ENCODE data around the gene PACRG.

GRCh38 chr6:162846723-162847122 is 118.9 kb downstream of the PACRG start:
- TF ChIP-seq CTCF (conservative IDR thresholded peaks at IDR 0.05 in 1 of 2, IDR thresholded peaks at IDR 0.05 in 1 of 2; ENCODE audit: extremely low read depth in 1 of 2, insufficient read depth in 1 of 2, low read depth in 1 of 2, low read length in 2 of 2) (no peak), EZH2 (IDR thresholded peaks at IDR 0.05; ENCODE audit: borderline replicate concordance, low read length) (no peak)
